22Rv1 (cell line): ENCODE data around the gene SH2D3C.
"Not testable (repeated sequence)": the region's sequence is repeated elsewhere in the genome, so short reads cannot be mapped to it uniquely, and the experiment has no call there.

Source experiments
- H3K27ac ChIP-seq: fragments of 450-650 bp; 2 replicates; pipeline ENCODE4 v1.5.1; 2017
- CTCF ChIP-seq: fragments of 450-650 bp; IDR thresholded peaks from 2 replicates; pipeline ENCODE4 v1.5.1; 2017; ENCODE audit warnings: mild to moderate bottlenecking
- ZFX ChIP-seq: fragments of 450-650 bp; IDR thresholded peaks from 2 replicates; pipeline ENCODE4 v1.6.1; 2017; ENCODE audit warnings: antibody characterized with exemption, borderline replicate concordance

SH2D3C gene

DNA sequence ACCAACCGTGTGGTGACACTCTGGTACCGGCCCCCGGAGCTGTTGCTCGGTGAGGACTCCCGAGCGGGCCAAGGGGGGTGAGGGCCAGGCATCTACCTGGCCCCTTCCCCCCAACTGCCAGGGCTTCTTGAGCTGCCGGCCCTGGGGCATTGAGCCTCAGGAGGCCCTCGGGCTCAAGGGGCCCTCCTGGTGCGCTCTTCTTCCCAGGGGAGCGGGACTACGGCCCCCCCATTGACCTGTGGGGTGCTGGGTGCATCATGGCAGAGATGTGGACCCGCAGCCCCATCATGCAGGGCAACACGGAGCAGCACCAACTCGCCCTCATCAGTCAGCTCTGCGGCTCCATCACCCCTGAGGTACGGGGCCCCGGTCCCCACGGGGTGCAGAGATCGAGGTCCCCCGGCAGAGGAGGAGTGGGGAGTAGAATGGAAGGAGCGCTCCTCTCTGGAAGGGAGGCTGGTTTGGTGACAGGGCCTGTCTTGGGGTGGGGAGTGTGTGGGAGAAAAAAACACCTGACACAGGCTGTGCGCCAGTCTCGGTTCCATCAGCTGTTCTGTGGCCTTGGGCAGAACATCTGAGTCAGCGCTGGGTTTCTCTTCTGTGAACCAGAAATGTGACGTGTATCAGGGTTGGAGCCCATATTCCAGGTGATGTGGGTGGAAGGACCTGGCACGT is 10.0 kb upstream of the SH2D3C start:
- TF ChIP-seq ZFX (no peak), CTCF (no peak)
- no peak overlapping the region for H3K27ac ChIP-seq

DNA sequence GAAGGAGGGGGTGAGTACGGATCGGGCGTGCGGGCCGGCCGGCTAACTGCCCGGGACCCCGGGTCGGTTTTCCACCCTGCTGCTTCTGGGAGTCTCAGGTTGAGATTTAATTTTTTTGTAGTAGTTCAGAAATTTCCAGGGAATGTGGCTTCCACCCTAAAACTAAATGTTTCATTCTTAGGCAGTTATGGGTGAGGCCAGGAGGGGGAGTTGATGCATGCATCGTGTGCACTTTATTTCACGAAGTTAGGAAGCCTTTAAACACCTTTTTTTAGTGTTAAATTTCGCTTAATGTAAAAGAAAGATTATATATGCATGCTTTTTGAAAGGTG is 8.3 kb upstream of the SH2D3C start:
- TF ChIP-seq CTCF (peak; percentile 62), ZFX (no peak)
- peak overlapping the region; percentile 91 for H3K27ac ChIP-seq

DNA sequence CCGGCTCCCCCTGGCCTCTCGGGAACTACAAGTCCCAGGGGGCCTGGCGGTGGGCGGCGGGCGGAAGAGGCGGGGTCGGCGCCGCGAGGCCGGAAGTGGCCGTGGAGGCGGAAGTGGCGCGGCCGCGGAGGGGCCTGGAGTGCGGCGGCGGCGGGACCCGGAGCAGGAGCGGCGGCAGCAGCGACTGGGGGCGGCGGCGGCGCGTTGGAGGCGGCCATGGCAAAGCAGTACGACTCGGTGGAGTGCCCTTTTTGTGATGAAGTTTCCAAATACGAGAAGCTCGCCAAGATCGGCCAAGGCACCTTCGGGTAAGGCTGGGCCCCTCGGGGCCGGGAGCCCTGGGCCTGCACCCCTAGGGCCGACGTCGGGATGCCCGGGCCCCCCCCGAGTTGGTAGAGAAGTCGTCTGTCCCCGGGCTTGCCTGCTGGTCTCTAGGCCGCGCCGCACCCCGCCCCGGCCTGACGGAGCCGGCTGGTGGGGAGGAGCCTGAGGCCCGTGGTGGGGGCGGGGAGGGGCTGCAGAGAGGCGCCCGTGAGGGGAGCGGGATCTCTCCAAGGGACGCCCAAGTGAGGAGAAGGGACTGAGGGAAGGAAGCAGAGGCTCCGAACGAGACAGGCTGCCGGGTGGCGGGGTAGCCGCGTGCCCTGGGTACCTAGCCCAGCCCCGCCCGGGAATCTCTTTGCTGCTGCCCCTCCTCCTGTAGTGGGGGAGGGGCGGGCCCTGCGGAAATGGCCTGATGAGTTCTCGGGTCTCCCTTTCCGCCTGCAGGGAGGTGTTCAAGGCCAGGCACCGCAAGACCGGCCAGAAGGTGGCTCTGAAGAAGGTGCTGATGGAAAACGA is 7.7 kb upstream of the SH2D3C start, which contains the start of gene CDK9:
Gene CDK9, plus strand, starts transcription at position 102 of the 840 bp plus-strand sequence. Its CDS starts 115 bp downstream, at position 217.
- H3K27ac ChIP-seq, result peak within 1 kb of the TSS; percentile 91
- no peak for TF ChIP-seq ZFX
- no peak for TF ChIP-seq CTCF

DNA sequence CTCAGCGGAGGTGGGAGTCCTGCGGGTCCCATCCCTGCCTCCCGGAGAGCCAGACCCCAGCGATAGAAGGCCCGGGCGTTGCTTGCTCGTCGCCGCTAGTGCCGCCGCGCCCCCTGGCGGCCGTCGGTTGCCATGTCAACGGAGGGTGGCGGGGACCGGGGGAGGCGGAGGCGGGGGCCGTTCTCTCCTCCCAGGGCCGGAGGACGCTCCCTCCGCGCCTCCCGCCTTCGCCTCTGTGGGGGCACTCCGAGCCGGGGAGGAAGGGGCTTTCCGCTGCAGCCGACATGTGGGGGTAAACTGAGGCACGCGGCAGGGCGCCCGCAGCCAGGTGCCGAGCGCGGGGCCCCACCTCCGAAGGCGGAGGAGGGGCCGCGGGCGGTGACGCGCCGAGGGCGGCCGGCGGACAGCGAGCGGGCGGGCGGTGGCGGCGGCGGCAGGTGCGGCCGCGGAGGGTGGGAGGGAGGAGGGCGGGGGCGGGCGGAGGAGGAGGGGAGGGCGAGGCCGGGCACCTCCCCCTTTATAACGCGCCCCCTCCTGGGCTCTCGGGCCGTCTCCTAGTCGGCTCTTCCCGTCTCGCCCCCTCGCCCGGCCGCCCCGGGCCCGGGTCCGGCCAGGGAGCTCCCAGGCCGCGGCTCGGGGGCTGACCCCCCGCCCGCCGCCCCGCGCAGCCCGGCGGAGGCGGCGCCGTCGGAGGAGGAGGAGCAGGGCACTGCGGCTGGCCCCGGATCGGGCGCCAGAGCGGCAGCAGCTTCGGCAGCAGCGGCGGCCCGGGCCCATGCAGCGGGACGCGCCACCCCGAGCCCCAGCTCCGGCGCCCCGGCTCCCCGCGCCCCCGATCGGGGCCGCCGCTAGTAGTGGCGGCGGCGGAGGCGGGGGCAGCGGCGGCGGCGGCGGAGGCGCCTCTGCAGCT is 6.8 kb upstream of the SH2D3C start:
- TF ChIP-seq CTCF (peak; percentile 94), ZFX (no peak)
- peak overlapping the region; percentile 91 for H3K27ac ChIP-seq

DNA sequence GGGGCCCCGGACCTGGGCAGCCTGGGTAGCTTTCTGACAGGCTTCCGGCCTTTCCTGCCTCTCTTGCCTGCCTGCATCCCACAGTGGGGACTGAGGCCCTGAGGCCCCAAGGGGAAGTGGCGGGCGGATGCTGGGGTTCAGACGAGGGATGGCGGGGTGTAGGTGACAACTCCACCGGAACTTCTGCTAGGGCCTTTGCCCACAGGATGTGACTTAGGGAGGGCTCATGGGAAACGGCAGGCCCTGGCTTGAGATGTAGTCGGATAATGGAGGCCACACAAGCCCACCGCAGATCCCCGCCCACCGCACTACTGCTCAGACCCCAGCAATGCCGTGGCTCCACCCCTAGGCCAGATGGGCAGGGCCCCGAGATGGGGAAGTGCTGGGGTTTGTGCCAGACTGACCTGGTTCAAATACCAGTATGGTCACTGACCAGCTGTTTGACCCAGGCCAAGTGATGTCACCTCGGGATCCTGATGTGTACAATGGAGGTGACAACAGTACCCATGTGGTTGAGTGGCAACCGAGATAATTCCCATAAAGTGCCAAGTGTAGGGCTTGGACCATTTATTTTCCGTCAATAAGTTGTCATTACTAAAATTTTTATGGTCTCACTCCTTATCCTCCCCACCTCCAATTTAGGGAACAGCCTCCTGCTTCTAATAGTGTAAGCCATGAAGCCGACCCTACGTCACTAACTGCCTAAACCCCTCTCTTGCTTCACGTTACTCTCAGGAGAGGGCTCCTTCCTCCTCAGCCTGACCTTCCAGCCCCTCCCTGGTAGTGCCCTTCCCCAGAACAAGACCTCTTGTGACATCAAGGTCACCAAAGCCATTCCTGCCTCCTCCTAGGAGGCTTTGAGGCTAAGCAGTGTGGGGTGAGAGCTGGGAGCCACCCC is 4.9 kb upstream of the SH2D3C start:
- TF ChIP-seq ZFX, result no peak
- no peak for TF ChIP-seq CTCF
- H3K27ac ChIP-seq, result no peak overlapping the region

DNA sequence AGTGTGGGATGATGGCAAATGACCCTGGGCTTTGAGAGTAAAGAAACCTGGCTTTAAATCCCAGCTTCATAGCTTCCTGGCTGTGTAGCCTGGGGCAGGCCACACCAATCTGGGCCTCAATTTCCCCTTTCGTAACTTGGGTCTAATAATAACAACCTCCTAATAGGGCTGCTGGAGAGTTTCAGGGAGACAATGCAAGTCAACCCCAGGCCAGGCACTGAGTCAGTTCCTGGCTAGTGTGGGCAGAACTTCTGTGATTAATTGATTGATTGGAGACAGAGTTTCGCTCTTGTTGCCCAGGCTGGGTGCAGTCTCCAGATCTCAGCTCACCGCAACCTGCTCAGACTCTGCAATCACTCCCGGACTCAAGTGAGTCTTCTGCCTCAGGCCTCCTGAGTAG is 3.3 kb upstream of the SH2D3C start:
- H3K27ac ChIP-seq, result no peak overlapping the region

GRCh38 chr9:127780909-127781308 is 2.4 kb upstream of the SH2D3C start:
- H3K27ac ChIP-seq, result not testable (repeated sequence)

More for the DNA sequence above, 3.3 kb upstream of the SH2D3C start:
- TF ChIP-seq CTCF, result no peak
- TF ChIP-seq ZFX, result no peak
